Ishikawa (cell line): Measurements from ENCODE around the gene EEFSEC.

ENCODE experiments used
- EGR1 ChIP-seq: IDR thresholded peaks from 2 replicates; pipeline ENCODE4 v1.6.1; 2012
- EP300 ChIP-seq: IDR thresholded peaks from 2 replicates; pipeline ENCODE4 v1.6.1; 2012; ENCODE audit warnings: borderline replicate concordance
- RAD21 ChIP-seq: IDR thresholded peaks from 2 replicates; pipeline ENCODE4 v1.6.1; 2012; ENCODE audit warnings: low read depth
- TAF1 ChIP-seq: IDR thresholded peaks from 2 replicates; pipeline ENCODE4 v1.6.1; 2012; ENCODE audit warnings: low read depth, mild to moderate bottlenecking
- TCF12 ChIP-seq: IDR thresholded peaks from 2 replicates; pipeline ENCODE4 v1.6.1; 2012; ENCODE audit warnings: low read depth

- TF ChIP-seq TAF1 (no peak), EP300 (no peak), RAD21 (no peak), TCF12 (no peak), EGR1 (no peak)
Measured at GRCh38 chr3:128419311-128419710, 266.0 kb downstream of the EEFSEC start.
